T-helper 2 cell treated with Interferon-gamma antibody and Interleukin-4, amounts not matched to agents 5 μg/mL and 100 μg/mL, for 36 hours (primary cell): ENCODE results near the gene TPGS1.

Experiments
- DNase-seq: peaks from one replicate; pipeline ENCODE4 v3.0.0; 2021; ENCODE audit warnings: low spot score
- H3K27ac Mint-ChIP-seq: one replicate; pipeline ENCODE4 v1.8.0; 2021; ENCODE audit warnings: mild to moderate bottlenecking, mixed read lengths
- H3K27me3 Mint-ChIP-seq: one replicate; pipeline ENCODE4 v1.8.0; 2021; ENCODE audit warnings: low read depth, mixed read lengths
- H3K36me3 Mint-ChIP-seq: one replicate; pipeline ENCODE4 v1.8.0; 2021; ENCODE audit warnings: low read depth, mixed read lengths
- H3K4me1 Mint-ChIP-seq: one replicate; pipeline ENCODE4 v1.8.0; 2021; ENCODE audit warnings: low read depth, mixed read lengths
- H3K4me3 Mint-ChIP-seq: one replicate; pipeline ENCODE4 v1.8.0; 2022; ENCODE audit warnings: mild to moderate bottlenecking, moderate library complexity, mixed read lengths
- H3K9me3 Mint-ChIP-seq: one replicate; pipeline ENCODE4 v1.8.0; 2021; ENCODE audit warnings: mixed read lengths

The TPGS1 gene

DNA sequence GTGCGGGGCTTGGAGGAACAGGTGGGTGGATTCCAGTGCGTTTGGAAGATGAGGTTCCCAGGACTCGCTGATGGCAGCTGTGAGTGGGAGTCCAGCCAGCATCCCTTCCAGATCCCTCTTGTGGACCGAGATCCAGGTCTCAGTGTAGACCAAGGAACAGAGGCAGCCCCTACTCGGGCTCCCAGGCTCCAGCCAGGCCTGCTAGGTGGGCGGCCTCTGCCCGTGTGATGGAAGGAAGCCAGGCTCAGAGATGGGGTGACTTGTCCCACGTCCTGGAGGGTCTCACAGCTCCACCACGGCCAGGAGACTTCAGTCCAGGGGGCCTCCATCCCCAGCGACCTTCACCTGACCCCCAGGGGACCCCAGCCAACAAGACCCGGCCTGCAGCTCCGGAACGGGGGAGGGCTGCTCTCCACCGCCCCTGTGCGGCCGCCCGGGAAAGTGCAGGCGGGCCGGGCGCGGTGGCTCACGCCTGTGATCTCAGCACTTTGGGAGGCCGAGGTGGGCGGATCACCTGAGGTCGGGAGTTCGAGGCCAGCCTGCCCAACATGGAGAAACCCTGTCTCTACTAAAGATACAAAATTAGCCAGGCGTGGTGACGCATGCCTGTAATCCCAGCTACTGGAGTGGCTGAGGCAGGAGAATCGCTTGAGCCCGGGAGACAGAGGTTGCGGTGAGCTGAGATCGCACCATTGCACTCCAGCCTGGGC lies 11.7 kb upstream of the TPGS1 start:
- Mint-ChIP-seq H3K27ac (no peak overlapping the region), H3K4me1 (peaks cover 5% of the 10 kb centered on the region), H3K36me3 (no peaks in the 10 kb centered on the region), H3K9me3 (peaks cover 3% of the 10 kb centered on the region), H3K4me3 (no peak overlapping the region), H3K27me3 (peaks cover 23% of the 10 kb centered on the region)
- peak; percentile 40 for DNase-seq

DNA sequence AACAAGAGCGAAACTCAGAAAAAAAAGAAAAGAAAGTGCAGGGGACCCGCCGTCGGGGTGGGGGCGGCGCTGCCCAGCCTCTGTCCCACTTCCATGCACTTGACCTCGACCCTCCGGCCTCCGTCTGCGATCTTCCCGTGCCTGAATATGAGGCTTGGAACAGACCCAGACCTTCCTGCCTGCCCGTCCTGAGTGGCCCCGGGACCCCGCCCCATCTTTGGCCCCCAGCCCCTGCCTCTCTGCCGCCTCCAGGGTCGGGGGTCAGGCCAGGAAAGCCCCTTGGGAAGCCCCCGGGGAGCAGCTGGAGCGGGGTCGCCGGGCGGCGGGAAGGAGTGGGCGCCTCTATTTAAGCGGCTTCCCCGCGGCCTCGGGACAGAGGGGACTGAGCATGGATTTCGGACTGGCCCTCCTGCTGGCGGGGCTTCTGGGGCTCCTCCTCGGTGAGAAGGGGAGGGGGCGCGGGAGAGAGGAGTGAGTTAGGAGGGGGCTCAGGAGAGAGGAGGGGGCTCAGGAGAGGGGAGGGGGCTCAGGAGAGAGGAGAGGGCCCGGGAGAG lies 11.1 kb upstream of the TPGS1 start, which contains the start of gene MADCAM1:
Gene MADCAM1 (plus strand): TSS at position 375 of the 554 bp plus-strand sequence. CDS start 14 bp downstream, at position 389.
- Mint-ChIP-seq H3K4me3 (no peak within 1 kb of the TSS), H3K27me3 (peaks cover 23% of the 10 kb centered on the region), H3K27ac (no peak within 1 kb of the TSS), H3K36me3 (no peaks in the 10 kb centered on the region), H3K9me3 (peaks cover 3% of the 10 kb centered on the region), H3K4me1 (peaks cover 5% of the 10 kb centered on the region)
- no peak for DNase-seq

DNA sequence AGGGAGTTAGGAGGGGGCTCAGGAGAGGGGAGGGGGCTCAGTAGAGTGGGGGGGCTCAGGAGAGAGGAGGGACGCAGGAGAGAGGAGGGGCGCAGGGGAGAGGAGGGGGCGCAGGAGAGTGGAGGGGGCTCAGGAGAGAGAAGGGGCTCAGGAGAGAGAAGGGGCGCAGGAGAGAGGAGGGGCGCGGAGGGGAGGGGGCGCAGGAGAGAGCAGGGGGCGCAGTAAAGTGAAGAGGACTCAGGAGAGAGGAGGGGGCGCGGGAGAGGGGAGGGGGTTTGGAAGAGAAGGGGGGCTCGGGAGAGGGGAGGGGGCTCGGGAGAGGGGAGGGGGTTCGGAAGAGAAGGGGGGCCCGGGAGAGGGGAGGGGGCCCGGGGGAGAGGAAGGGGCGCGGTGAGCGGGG lies 10.3 kb upstream of the TPGS1 start:
- H3K4me3 Mint-ChIP-seq: no peak overlapping the region
- H3K27me3 Mint-ChIP-seq: peaks cover 23% of the 10 kb centered on the region
- H3K27ac Mint-ChIP-seq: no peak overlapping the region
- H3K36me3 Mint-ChIP-seq: no peaks in the 10 kb centered on the region
- H3K4me1 Mint-ChIP-seq: peaks cover 5% of the 10 kb centered on the region
- H3K9me3 Mint-ChIP-seq: peaks cover 3% of the 10 kb centered on the region
- DNase-seq: no peak

DNA sequence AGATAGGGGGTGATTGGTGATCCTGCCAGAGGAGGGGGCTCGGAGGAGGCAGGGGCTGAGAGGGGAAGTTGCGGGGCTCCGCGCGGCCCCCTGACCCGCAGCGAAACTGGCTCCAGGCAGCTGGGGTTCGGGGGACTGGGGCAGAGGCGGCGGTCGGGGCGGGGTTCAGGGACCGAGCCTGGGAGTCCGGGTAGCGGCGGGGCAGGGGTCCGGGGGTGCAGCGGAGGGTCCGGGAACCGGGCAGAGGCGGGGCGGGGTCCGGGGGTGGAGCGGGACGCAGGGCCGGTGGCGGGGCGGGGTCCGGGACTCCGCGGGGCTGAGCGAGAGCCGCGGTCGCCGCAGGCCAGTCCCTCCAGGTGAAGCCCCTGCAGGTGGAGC lies 9.8 kb upstream of the TPGS1 start:
- no peaks in the 10 kb centered on the region for H3K36me3 Mint-ChIP-seq
- peaks cover 3% of the 10 kb centered on the region for H3K9me3 Mint-ChIP-seq
- no peak overlapping the region for H3K27ac Mint-ChIP-seq
- no peak for DNase-seq
- no peak overlapping the region for H3K4me3 Mint-ChIP-seq
- H3K27me3 Mint-ChIP-seq: peaks cover 23% of the 10 kb centered on the region
- H3K4me1 Mint-ChIP-seq: peaks cover 5% of the 10 kb centered on the region

DNA sequence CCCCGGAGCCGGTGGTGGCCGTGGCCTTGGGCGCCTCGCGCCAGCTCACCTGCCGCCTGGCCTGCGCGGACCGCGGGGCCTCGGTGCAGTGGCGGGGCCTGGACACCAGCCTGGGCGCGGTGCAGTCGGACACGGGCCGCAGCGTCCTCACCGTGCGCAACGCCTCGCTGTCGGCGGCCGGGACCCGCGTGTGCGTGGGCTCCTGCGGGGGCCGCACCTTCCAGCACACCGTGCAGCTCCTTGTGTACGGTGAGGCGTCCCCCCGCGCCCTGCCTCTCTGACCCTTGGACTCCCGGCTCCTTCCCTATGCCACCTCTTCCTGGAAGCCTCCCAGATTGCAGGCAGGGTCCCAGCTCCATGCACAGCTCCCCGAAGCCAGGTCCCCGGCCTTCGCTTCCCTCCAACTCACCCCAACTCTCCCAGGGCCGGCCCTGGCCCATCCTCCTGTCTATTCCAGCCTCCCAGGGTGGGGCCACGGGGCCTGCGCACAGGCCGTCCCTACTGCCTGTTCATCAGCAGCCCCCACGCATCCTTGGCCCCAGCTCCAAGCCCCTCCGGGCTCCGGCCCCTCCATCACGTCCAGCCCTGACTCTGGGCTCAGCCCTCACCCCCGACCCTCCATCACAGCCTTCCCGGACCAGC lies 9.3 kb upstream of the TPGS1 start:
- peaks cover 7% of the 10 kb centered on the region for H3K4me1 Mint-ChIP-seq
- H3K27ac Mint-ChIP-seq: no peak overlapping the region
- H3K9me3 Mint-ChIP-seq: peaks cover under 1% of the 10 kb centered on the region
- DNase-seq: no peak
- peaks cover 23% of the 10 kb centered on the region for H3K27me3 Mint-ChIP-seq
- no peak overlapping the region for H3K4me3 Mint-ChIP-seq
- no peaks in the 10 kb centered on the region for H3K36me3 Mint-ChIP-seq

DNA sequence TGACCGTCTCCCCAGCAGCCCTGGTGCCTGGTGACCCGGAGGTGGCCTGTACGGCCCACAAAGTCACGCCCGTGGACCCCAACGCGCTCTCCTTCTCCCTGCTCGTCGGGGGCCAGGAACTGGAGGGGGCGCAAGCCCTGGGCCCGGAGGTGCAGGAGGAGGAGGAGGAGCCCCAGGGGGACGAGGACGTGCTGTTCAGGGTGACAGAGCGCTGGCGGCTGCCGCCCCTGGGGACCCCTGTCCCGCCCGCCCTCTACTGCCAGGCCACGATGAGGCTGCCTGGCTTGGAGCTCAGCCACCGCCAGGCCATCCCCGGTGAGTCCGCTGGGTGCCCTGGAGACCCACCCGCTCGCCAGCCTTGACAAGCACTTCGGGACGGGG lies 8.8 kb upstream of the TPGS1 start:
- H3K4me1 Mint-ChIP-seq: peaks cover 7% of the 10 kb centered on the region
- no peak overlapping the region for H3K4me3 Mint-ChIP-seq
- no peak overlapping the region for H3K27ac Mint-ChIP-seq
- H3K27me3 Mint-ChIP-seq: peaks cover 23% of the 10 kb centered on the region
- no peaks in the 10 kb centered on the region for H3K9me3 Mint-ChIP-seq
- H3K36me3 Mint-ChIP-seq: no peaks in the 10 kb centered on the region
- no peak for DNase-seq

DNA sequence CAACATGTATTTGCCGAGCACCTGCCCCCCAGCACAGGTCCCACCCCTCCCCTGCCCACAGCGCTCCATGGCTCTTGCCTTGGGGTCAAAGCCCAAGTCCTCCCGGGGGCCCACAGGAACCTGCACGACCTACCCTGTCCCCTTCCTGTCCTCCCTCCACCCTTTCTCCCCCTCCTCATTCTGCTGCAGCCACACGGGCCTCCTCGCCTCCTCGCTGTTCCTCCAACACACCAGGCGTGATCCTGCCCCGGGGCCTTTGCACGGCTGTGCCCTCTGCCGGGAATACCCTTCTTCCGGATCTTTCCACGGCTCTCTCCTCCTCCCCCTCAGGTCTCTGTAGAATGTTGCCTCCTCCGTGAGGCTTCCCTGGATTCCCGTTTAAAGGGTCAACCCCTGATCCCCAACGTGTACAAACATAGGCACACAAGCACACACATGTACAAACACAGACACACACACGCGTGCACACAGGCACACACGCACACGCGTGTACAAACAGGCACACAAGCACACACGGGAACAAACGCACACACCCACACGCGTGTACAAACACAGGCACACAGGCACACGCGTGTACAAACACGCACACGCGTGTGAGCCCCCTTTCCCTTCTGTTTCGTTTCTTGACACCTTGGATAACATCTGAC lies 8.2 kb upstream of the TPGS1 start:
- Mint-ChIP-seq H3K4me1 (peaks cover 5% of the 10 kb centered on the region), H3K27ac (no peak overlapping the region), H3K27me3 (peaks cover 23% of the 10 kb centered on the region)

DNA sequence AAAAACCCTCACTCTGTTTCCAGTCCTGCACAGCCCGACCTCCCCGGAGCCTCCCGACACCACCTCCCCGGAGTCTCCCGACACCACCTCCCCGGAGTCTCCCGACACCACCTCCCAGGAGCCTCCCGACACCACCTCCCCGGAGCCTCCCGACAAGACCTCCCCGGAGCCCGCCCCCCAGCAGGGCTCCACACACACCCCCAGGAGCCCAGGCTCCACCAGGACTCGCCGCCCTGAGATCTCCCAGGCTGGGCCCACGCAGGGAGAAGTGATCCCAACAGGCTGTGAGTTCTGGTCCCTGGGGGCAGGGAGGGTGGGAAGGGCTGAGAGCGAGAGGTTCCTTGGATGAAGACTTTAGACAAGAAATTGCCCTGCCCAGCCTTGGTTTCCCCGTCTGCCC lies 5.7 kb upstream of the TPGS1 start:
- Mint-ChIP-seq H3K4me1 (peaks cover 11% of the 10 kb centered on the region), H3K9me3 (no peaks in the 10 kb centered on the region), H3K4me3 (no peak overlapping the region), H3K27ac (no peak overlapping the region), H3K36me3 (no peaks in the 10 kb centered on the region), H3K27me3 (peaks cover 14% of the 10 kb centered on the region)
- no peak for DNase-seq

More for the DNA sequence above, 8.2 kb upstream of the TPGS1 start:
- H3K4me3 Mint-ChIP-seq: no peak overlapping the region
- no peaks in the 10 kb centered on the region for H3K36me3 Mint-ChIP-seq
- DNase-seq: no peak
- no peaks in the 10 kb centered on the region for H3K9me3 Mint-ChIP-seq

DNA sequence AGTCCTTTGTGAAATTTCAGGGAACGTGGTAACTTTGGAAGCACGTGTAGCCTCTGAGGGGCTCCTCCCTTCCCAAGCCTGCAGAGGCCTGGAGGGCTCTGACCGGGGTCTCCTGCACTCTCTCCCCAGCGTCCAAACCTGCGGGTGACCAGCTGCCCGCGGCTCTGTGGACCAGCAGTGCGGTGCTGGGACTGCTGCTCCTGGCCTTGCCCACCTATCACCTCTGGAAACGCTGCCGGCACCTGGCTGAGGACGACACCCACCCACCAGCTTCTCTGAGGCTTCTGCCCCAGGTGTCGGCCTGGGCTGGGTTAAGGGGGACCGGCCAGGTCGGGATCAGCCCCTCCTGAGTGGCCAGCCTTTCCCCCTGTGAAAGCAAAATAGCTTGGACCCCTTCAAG lies 2.7 kb upstream of the TPGS1 start:
- H3K4me3 Mint-ChIP-seq: no peak overlapping the region
- H3K9me3 Mint-ChIP-seq: no peaks in the 10 kb centered on the region
- peaks cover 23% of the 10 kb centered on the region for H3K4me1 Mint-ChIP-seq
- H3K36me3 Mint-ChIP-seq: peaks cover 8% of the 10 kb centered on the region
- H3K27ac Mint-ChIP-seq: no peak overlapping the region
- peaks cover 1% of the 10 kb centered on the region for H3K27me3 Mint-ChIP-seq
- no peak for DNase-seq

DNA sequence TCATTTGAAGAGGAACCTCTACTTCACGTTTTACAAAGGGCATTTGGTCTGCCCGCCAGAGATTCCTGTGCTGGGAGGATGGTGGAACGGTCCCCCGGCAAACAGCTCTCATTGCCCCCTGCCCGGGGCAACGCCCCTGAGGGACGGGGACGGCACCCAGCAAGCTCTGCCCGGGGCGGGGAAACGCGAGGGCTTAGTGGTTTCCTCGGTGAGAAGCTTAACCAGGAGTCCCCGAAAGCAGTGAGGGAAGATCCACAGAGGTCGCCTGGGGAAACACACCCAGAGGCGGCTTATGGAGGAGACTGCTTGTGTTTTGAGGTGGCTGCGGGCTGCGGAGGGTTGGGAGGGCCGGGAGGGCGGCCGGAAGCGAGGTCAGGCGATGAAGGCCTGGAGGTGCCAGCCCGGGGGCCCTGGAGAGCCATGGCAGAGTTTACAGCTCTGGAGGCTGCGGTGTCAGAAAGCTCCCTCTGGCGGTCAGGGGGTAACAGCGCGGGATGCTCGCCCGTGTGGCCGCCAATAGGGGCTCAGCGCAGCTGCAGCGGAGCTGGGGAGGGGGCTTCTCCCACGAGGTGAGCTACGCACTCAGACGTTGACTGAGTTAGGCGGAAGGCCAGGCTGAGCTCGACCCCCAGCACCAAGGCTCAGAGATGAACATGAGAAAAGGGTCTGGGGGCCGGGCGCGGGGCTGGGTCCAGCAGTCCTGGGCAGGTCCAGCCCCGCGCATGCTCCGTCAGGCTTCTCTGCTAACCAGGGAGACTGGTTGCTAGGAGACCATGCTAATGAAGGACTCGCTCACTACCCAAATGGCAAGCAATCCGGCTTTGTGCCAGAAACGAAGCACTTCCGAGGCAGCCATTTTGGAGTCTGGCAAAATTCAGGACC lies 652 bp upstream of the TPGS1 start:
- H3K36me3 Mint-ChIP-seq: peaks cover 16% of the 10 kb centered on the region

DNA sequence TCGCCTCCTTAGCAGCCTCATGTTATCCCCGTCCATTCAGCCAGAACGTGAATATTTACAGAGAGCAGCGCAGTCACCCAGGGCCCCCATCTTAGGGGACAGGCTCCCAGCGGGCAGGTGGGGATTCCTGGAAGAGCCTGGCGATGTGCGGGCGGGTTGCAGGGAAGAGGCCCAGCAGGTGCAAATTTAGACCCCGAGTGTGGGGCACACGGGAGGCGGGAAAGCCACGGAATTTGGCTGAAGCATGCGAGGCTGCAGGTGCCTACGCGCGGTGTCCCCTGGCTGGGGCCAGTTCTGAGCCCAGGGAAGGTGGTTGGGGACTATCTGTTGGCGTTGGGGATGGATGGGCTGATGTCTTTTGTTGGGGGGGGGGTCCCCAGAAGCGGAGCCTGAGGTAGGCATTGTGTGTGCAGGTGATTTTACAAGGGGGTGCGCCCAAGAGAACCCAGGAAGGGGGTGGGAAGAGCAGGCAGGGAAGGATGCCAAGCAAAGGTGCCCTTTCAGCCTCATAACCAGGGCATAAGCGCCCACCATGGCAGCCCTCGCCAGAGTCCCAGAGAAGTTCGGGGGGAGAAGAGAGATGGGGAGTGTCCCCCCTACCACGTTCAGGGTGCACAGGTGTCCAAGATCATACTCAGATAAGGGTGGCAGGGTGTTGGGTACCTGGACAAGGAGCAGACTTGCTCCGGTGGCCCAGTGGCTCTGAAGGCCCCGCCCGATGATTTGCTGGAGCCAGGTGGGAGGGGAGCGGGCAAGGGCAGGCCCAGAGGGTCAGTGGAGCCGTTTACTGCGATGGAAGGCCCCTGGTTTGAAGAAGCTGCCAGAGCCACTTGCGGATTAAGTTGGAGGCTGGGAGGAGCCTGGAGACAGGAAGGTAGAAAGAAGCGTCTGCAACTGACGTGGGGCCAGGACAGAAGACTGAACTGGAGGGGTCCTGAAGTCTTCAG lies 1.2 kb downstream of the TPGS1 start:
- Mint-ChIP-seq H3K27ac (peak overlapping the region; percentile 80), H3K9me3 (no peaks in the 10 kb centered on the region), H3K27me3 (no peaks in the 10 kb centered on the region), H3K4me1 (peaks cover 35% of the 10 kb centered on the region), H3K36me3 (peaks cover 16% of the 10 kb centered on the region), H3K4me3 (peak overlapping the region; percentile 89)
- no peak for DNase-seq

More for the DNA sequence above, 652 bp upstream of the TPGS1 start:
- Mint-ChIP-seq H3K4me3 (peak overlapping the region; percentile 89), H3K9me3 (no peaks in the 10 kb centered on the region), H3K27ac (peak overlapping the region; percentile 100), H3K4me1 (peaks cover 35% of the 10 kb centered on the region), H3K27me3 (no peaks in the 10 kb centered on the region)
- peak; percentile 95 for DNase-seq

DNA sequence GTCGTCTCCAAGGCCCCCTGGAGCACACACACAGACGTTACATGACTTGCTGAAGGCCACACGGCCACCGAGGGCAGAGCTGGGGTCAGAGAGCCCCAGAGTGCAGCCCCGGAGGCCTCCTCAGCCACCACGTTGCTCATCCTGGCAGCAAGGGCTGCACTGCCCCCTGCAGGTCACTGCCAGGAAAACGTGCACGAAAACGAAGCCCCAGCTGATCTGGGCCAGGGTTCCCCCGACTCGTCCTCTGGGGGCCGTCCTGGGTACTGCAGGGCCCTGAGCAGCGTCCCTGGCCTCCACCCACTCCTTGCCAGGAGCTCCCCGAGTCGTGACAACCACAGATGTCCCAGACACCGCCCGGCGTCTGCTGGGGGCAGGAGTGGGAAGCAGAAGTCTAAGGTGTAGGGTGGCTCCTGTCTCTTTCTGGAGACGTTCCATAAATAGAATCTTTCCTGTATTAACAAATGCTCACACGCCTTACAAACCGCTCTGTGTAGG lies 3.4 kb downstream of the TPGS1 start:
- Mint-ChIP-seq H3K9me3 (no peaks in the 10 kb centered on the region), H3K36me3 (peaks cover 25% of the 10 kb centered on the region), H3K4me1 (peaks cover 35% of the 10 kb centered on the region), H3K27me3 (no peaks in the 10 kb centered on the region), H3K4me3 (peak overlapping the region; percentile 86), H3K27ac (peak overlapping the region; percentile 97)
- DNase-seq: peak; percentile 92
